Measurements from ENCODE around the gene TSR1. TPM values are rescaled to one million over a fixed set of nuclear protein-coding genes. Genes with fewer than 3 reads are reported as not detected.

Gene TSR1
- total and polyA plus RNA-seq, 9 of the 15 experiments (the other 6 are each of a cell fraction or from before 2014, with no cell fraction given) = 16.4 to 87.5 (median 55.2) TPM

DNA sequence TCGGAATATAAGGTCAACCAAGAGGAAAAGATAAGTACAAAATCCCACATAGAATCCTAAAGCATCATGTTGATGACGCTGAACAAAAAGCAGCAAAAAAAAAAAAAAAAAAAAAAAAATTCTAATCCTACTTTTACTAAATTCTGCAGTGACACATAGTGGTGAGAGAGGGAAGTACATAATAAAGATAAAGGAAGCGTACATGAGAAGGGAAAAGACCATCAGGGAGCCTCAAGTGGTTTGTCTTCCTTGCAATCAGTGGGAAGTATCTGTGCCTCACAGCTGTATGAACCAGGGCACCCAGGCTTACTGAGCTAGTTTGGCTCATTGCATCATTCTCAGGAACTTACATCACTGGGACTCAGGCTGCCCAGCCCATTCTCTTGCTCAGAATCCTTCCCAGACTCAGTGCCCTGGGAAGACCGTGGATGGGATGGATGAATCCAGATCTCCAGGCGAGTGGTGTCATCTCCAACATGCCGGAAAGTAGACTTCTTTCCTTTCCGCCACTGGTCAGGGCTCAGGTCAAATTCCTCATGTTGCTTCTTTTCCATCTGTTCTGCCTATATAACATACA, 53.9 kb downstream of the TSR1 start (continued):
- no peak for TF ChIP-seq PHF20 (IDR thresholded peaks at IDR 0.05; ENCODE audit: partially characterized antibody)
- TF ChIP-seq, protein P1, sequence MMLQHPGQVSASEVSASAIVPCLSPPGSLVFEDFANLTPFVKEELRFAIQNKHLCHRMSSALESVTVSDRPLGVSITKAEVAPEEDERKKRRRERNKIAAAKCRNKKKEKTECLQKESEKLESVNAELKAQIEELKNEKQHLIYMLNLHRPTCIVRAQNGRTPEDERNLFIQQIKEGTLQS (IDR thresholded peaks at IDR 0.05) = peak; percentile 95
- TF ChIP-seq, protein P1 (CRISPR knock-in tag; conservative IDR thresholded peaks at IDR 0.05) = no peak
- TF ChIP-seq MYBL2 (IDR thresholded peaks at IDR 0.05; ENCODE audit: low read depth) = no peak
- no peak for TF ChIP-seq MYBL2 (CRISPR knock-in tag; IDR thresholded peaks at IDR 0.05; ENCODE audit: borderline replicate concordance)
- no peak for TF ChIP-seq GTF2A2 (tag; IDR thresholded peaks at IDR 0.05)
- TF ChIP-seq SFPQ (IDR thresholded peaks at IDR 0.05; ENCODE audit: low read depth, low read length) = no peak
- TF ChIP-seq ZBTB2 (IDR thresholded peaks at IDR 0.05) = no peak
- TF ChIP-seq ZNF696 (CRISPR knock-in tag; conservative IDR thresholded peaks at IDR 0.05) = no peak
- peak; percentile 25; the same call in 1 of the 2 replicates for TF ChIP-seq SMARCA4 (IDR thresholded peaks at IDR 0.05)
- TF ChIP-seq SREBF1 (IDR thresholded peaks at IDR 0.05; ENCODE audit: borderline replicate concordance, low read depth, low read length) = no peak
- no peak for TF ChIP-seq NR2C1 (IDR thresholded peaks at IDR 0.05)
- 0 out of 2 replicates have a peak, but pooled peaks have one; percentile 36 for TF ChIP-seq NR2C1 (tag; IDR thresholded peaks at IDR 0.05)
- no peak for TF ChIP-seq NR2C2 (CRISPR knock-in tag; IDR thresholded peaks at IDR 0.05)
- peak; percentile 39; the same call in 1 of the 2 replicates for TF ChIP-seq NR2C2 (tag; IDR thresholded peaks at IDR 0.05)
- no peak for TF ChIP-seq NR2F6 (CRISPR knock-in tag; IDR thresholded peaks at IDR 0.05)
- TF ChIP-seq, protein P2, sequence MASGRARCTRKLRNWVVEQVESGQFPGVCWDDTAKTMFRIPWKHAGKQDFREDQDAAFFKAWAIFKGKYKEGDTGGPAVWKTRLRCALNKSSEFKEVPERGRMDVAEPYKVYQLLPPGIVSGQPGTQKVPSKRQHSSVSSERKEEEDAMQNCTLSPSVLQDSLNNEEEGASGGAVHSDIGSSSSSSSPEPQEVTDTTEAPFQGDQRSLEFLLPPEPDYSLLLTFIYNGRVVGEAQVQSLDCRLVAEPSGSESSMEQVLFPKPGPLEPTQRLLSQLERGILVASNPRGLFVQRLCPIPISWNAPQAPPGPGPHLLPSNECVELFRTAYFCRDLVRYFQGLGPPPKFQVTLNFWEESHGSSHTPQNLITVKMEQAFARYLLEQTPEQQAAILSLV (tag; IDR thresholded peaks at IDR 0.05) = peak; percentile 63; the same call in 1 of the 2 replicates
- TF ChIP-seq ZNF592 (IDR thresholded peaks at IDR 0.05) = peak; percentile 47; the same call in 1 of the 2 replicates
